ENCODE data around the gene KDM6B. TPM values are rescaled to one million over a fixed set of nuclear protein-coding genes. Genes with fewer than 3 reads are reported as not detected.

KDM6B gene
- total RNA-seq, 1 donor from 2014 or later: 117 TPM

DNA sequence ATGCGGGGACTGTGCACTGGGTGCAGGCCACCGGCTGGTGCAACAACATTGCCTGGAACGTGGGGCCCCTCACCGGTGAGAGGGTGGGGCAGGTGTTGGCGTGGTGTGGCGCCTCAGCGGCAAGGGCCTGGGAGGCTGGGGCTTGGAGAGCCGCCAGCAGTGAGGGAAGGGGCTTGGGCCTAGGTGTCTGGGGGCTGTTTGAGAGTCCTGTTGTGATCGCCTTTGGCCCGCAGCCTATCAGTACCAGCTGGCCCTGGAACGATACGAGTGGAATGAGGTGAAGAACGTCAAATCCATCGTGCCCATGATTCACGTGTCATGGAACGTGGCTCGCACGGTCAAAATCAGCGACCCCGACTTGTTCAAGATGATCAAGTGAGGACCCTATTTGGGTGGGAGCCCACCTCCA is 18.2 kb downstream of the KDM6B start:
- Mint-ChIP-seq H3K4me1 (ENCODE audit: low read depth) (peaks cover 6% of the 10 kb centered on the region), H3K27ac (no peak overlapping the region), H3K27me3 (no peaks in the 10 kb centered on the region), H3K9me3 (ENCODE audit: low read depth) (no peaks in the 10 kb centered on the region), H3K36me3 (ENCODE audit: insufficient read depth) (peaks cover 29% of the 10 kb centered on the region), H3K4me3 (ENCODE audit: low read depth) (no peak overlapping the region)
- TF ChIP-seq, protein P1, sequence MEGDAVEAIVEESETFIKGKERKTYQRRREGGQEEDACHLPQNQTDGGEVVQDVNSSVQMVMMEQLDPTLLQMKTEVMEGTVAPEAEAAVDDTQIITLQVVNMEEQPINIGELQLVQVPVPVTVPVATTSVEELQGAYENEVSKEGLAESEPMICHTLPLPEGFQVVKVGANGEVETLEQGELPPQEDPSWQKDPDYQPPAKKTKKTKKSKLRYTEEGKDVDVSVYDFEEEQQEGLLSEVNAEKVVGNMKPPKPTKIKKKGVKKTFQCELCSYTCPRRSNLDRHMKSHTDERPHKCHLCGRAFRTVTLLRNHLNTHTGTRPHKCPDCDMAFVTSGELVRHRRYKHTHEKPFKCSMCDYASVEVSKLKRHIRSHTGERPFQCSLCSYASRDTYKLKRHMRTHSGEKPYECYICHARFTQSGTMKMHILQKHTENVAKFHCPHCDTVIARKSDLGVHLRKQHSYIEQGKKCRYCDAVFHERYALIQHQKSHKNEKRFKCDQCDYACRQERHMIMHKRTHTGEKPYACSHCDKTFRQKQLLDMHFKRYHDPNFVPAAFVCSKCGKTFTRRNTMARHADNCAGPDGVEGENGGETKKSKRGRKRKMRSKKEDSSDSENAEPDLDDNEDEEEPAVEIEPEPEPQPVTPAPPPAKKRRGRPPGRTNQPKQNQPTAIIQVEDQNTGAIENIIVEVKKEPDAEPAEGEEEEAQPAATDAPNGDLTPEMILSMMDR (IDR thresholded peaks at IDR 0.05; ENCODE audit: unreplicated experiment): no peak
- no peak for DNase-seq (ENCODE audit: low spot score, unreplicated experiment)

DNA sequence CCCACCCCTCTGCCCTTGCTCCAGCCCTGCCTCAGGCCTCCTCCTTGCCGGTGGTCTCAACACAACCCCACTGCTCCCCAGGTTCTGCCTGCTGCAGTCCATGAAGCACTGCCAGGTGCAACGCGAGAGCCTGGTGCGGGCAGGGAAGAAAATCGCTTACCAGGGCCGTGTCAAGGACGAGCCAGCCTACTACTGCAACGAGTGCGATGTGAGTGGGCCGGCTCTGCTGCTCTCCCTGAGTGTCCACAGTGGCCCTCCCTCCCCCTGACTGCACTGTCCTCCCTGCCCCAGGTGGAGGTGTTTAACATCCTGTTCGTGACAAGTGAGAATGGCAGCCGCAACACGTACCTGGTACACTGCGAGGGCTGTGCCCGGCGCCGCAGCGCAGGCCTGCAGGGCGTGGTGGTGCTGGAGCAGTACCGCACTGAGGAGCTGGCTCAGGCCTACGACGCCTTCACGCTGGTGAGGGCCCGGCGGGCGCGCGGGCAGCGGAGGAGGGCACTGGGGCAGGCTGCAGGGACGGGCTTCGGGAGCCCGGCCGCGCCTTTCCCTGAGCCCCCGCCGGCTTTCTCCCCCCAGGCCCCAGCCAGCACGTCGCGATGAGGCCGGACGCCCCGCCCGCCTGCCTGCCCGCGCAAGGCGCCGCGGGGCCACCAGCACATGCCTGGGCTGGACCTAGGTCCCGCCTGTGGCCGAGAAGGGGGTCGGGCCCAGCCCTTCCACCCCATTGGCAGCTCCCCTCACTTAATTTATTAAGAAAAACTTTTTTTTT is 19.1 kb downstream of the KDM6B start:
- H3K9me3 Mint-ChIP-seq (ENCODE audit: low read depth): no peaks in the 10 kb centered on the region
- H3K36me3 Mint-ChIP-seq (ENCODE audit: insufficient read depth): peaks cover 29% of the 10 kb centered on the region
- DNase-seq (ENCODE audit: low spot score, unreplicated experiment): no peak

GRCh38 chr17:7853691-7854038 is 19.6 kb downstream of the KDM6B start:
- Mint-ChIP-seq H3K4me1 (ENCODE audit: low read depth) (peaks cover 6% of the 10 kb centered on the region), H3K27me3 (no peaks in the 10 kb centered on the region), H3K4me3 (ENCODE audit: low read depth) (no peak overlapping the region), H3K27ac (no peak overlapping the region), H3K9me3 (ENCODE audit: low read depth) (no peaks in the 10 kb centered on the region), H3K36me3 (ENCODE audit: insufficient read depth) (peaks cover 26% of the 10 kb centered on the region)
- DNase-seq (ENCODE audit: low spot score, unreplicated experiment): no peak
- TF ChIP-seq, protein P1 (IDR thresholded peaks at IDR 0.05; ENCODE audit: unreplicated experiment): no peak

More for the DNA sequence above, 19.1 kb downstream of the KDM6B start:
- H3K27ac Mint-ChIP-seq: no peak overlapping the region
- peaks cover 6% of the 10 kb centered on the region for H3K4me1 Mint-ChIP-seq (ENCODE audit: low read depth)
- no peaks in the 10 kb centered on the region for H3K27me3 Mint-ChIP-seq
- H3K4me3 Mint-ChIP-seq (ENCODE audit: low read depth): no peak overlapping the region
- TF ChIP-seq, protein P1 (IDR thresholded peaks at IDR 0.05; ENCODE audit: unreplicated experiment): no peak

- peaks cover 6% of the 10 kb centered on the region for H3K4me1 Mint-ChIP-seq (ENCODE audit: low read depth)
- no peak overlapping the region for H3K27ac Mint-ChIP-seq
- no peaks in the 10 kb centered on the region for H3K27me3 Mint-ChIP-seq
- no peaks in the 10 kb centered on the region for H3K9me3 Mint-ChIP-seq (ENCODE audit: low read depth)
- TF ChIP-seq, protein P1 (IDR thresholded peaks at IDR 0.05; ENCODE audit: unreplicated experiment): no peak
- H3K4me3 Mint-ChIP-seq (ENCODE audit: low read depth): no peak overlapping the region
- DNase-seq (ENCODE audit: low spot score, unreplicated experiment): no peak
- peaks cover 26% of the 10 kb centered on the region for H3K36me3 Mint-ChIP-seq (ENCODE audit: insufficient read depth)
Observed at GRCh38 chr17:7854078-7854777, 20.2 kb downstream of the KDM6B start.

DNA sequence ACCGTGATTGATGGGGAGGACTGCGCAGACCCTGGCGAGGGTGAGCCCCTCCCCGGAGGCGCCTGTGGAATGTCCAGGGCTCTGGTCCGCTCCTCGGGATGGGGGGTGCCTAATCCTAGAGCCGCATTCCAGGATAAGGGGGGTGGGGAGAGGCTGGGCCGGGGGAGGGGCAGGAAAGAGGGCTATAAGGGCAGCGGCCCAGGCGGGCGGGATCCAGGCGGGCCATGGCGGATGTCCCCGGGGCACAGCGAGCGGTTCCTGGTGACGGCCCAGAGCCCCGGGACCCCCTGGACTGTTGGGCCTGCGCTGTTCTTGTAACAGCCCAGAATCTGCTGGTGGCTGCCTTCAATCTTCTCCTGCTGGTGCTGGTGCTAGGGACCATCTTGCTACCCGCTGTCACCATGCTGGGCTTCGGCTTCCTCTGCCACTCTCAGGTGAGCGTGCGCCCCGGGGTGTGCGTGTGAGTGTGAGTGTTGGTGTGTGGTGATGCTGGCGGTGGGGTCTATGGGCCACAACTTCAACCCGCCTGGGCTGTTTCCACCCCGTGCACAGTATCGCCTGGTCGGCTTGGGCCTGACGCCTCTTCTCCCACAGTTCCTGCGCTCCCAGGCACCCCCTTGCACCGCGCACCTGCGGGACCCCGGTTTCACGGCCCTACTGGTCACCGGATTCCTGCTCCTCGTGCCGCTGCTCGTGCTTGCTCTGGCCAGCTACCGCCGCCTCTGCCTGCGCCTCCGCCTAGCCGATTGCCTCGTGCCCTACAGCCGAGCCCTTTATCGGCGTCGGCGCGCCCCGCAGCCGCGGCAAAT is 21.0 kb downstream of the KDM6B start, which contains the start of gene TMEM88:
Gene TMEM88, plus strand, starts transcription at position 216 of the 809 bp plus-strand sequence. Its CDS starts 9 bp downstream, at position 225.
- Mint-ChIP-seq H3K27me3 (no peaks in the 10 kb centered on the region), H3K9me3 (ENCODE audit: low read depth) (no peaks in the 10 kb centered on the region), H3K4me1 (ENCODE audit: low read depth) (peaks cover 6% of the 10 kb centered on the region), H3K4me3 (ENCODE audit: low read depth) (no peak within 1 kb of the TSS), H3K36me3 (ENCODE audit: insufficient read depth) (peaks cover 26% of the 10 kb centered on the region), H3K27ac (peak within 1 kb of the TSS; percentile 89)
- TF ChIP-seq, protein P1 (IDR thresholded peaks at IDR 0.05; ENCODE audit: unreplicated experiment): no peak
- no peak for DNase-seq (ENCODE audit: low spot score, unreplicated experiment)
